T follicular helper cell (primary cell): ENCODE results near the gene C5orf15.

Experiments
- DNase-seq: peaks from one replicate; pipeline ENCODE4 v3.0.0-alpha.2; 2020; ENCODE audit warnings: low read depth
- total RNA-seq, 2 experiments: gene quantifications; one replicate each; lab custom pipeline; 2026; lab: John Stamatoyannopoulos, UW

Gene C5orf15
- 30.5 to 48.8 reads per million in 2 experiments for total RNA-seq

DNA sequence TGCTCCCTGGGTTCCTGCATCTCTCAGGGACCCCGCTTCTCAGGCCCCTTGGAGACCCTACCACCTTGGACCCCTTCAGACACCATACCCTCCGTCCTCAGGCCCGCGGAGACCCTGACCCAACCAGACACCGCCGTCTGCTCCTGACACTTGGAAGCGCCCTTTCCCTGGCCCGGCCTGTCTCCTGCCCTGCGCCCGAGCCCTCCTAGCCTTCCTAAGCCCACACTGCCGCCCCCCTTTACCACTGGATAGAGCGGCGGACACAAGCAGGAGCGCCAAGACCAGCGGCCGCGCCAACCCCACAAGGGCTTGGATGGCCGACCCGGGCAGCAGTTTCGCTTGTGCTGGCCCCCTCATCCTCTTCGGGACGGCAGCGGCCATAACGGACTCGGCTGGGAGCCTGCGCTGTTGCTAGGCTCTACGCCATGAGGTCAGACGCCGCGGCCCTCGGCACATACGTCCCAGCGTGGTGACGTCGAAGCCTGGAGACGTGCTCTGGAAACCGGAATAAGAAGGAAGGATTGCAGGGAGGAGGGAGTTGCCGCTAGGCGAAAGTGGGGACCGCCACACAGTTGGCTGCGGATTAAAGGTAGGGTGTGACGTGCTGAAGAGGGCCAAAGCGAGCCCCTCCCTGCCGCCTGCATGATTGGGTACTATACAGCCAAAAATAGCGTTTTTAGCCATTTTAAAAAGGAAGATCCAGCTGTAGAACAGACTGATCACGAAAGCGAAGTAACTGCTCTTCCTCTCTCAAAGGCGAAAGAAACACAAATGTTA, at the start of gene C5orf15:
C5orf15 (minus strand) TSS at position 422 of the 777 bp plus-strand sequence; CDS start at position 381, 41 bp downstream.
- DNase-seq, result peak; percentile 89

DNA sequence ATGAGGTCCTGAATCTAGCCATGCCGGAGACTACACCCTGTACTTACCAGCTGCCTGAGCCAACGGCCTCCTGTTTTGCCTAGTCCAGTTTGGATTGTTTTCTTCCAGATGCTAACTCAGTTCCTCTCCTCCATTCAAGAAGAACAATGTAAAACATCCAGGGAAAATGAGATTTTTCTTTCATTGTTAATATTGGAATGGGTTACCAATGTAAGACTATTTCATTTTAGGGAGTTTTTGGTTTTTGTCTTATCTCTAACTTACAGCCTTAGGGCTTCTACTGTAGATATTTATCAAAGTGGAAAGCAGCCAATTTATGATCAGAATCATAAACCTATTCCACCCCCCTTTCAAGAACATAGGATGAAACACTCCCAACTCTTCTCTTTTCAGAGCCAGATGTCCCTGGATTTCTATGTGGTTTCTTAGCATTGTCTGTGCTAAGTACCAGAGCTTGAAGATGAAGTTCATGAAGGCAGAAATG, 39.9 kb upstream of the C5orf15 start:
- DNase-seq, result no peak

DNA sequence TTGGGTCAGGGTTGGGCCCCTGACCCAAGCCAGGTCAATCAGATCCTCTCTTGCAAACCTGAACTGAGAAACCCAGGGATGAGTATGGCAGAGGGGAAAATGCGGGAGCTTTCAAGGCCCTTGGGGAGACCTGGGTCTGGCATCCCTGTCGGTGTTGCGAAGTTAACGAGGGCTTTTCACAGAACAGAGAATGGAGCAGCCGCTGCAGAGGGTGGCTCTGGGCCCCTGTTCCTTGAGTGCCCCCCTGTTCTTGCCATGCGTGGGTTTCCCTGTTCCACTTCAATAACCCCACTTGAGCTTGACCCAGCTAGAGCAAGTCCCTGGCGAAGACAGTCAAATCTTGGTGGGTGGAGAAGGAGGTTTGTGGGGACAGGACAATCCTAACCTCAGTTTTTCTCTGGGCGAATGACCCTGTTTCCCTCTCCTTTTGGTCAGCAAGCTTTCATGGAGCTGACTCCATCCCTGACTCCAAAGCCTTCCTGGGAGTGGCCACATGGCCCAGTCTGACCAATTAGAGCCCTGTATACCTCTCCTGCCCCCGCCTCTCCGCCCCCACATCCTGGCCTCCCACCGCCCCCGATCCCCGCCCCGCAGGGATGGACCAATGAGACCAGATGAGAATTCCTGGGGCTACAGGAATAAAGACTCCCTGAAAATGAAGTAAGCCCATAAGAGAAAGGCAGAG, 39.3 kb upstream of the C5orf15 start:
- no peak for DNase-seq

GRCh38 chr5:134006115-134006514, 37.7 kb upstream of the C5orf15 start:
- no peak for DNase-seq

DNA sequence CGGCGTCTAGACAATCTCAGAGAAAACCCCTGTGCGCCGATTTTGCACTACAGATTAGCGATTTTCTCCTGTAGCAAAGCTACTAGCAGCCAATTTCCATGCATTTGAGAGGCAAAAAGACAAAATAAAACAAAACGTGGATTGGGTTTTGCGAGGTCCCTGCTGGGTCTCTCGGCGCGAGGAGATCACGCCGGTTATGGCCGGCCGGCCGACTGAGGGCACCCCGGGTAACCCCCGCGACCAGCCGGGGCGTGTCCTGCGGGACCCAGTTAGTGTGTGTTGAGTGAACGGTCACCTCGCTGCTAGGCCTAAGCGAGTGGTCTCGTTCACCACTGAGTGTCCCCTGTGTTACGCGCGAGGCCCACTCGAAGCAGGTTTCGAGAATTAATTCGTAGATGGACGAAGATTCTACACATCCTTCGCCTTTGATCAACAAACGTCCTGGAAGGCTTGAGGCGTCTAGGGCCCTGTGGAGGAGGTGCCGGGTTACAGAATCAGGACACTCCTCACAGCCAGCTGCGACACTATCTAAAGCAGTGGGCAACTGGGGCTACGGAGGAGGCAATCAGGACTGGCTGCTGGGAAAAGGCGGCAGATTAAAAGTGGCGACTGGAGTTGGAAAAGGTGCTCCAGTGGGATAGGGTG, 37.1 kb upstream of the C5orf15 start:
- no peak for DNase-seq

- DNase-seq, result peak; percentile 84
These were observed 36.4 kb upstream of the C5orf15 start, which contains the start of gene VDAC1 for GRCh38 chr5:134004626-134005416. VDAC1 (minus strand) TSS chr5:134004975; CDS start chr5:133993012, 11,963 bp downstream.

DNA sequence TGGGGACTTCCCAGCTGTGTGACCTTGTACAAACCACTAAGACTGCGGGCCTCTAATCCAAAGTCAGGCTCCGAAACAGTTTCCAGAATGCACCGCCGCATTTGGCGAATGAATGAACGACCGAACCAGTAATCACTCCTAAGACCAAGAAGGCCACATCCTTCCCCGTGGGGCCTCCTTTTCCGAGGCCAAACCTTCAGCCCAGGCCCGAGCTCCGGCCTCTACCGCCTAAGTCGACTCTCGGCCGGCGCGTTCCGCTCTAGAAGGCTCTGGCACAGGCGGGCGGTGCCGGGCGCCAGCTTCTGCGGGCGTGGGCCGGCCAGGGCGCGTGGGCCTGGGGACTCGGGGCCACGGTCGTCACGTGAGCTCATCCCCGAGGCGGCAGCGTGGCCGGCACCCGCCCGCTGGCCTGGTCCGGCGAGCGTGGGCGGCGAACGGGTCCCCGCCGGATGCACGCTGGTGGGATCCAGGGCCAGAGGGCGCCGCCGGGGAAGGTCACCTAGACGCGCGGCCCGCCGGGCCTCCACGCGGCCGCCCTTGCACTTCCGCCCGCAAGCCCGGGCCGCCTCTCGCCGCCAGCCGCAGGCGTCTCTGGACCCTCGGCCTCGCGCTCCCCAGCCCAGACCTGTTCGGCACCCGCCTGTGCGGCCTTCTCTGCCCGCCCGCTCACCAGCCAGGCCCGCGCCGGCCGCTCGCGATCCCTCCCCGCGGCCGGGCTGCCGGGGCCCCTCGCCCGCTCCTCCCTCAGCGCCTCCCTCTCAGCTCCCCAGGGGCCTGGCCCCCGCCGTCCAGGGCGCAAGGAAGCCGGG, 35.6 kb upstream of the C5orf15 start:
- DNase-seq, result no peak

DNA sequence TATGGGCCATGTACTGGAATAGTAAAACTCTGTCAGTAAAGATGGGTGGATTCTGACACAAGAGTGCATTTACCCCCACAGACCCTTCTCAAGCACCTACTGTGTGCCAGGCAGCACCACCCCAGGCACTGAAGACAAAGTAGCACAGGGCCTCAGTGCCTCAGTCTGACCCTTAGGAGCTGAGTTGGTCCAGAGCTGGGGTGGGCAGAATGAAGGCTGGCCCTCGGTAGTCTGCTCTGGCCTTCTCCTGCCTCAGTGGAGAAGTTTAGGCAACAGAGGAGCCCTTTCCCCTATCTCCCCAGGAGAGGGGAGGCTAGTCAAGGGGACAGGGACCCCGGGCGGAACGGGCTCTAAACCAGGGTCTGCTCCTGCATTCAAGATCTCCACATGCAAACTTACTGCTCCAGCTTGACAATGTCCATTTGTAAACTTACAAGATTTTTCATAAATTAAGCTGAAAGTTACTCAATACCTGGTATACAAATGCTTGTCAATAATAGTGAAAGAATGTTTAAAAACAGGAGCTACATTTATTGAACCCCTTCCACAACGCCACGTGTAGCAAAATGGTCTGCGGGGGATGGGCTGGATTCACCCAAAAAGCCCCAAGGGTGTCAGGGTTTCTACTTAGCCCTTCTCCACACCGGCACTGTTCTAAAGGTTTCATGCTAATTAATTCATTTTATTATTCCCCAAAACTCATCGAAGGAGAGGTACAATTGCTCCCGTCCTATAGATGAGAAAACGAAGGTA, 34.8 kb upstream of the C5orf15 start:
- DNase-seq, result no peak

DNA sequence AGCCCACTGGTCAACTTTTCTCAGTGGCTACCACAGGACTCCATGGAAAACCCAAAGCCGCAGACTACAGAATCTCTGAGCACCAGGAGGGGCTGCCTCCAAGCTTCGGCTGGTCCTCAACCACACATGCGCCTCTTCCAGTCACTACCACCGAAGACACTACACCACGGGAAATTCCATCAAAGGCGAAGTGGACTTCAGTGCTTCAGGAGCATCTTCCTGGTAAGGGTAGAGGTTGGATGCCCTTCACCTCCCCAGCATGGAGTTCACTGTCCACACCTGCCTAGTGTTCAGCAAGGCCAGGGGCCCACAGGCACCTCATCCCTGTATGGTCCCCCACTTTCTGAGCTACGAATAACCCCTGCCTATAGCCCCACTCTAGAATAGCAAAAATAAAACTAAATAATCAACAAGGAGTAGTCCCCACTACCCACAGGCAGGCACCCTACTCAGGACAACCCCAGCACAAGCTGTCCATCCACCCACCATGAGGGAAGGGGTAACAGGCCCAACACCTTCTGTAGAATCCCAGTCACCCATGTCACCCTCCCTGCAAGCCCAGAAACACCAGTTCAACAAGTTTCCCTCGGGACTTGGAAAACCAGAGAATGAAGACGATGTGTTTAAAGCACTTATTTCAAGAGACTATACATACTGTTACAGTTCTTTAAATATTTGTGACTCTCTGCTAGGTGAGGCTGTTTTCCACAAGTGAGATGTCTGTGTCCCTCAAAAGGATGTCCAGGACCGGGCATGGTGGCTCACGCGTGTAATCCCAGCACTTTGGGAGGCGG, 33.7 kb upstream of the C5orf15 start:
- DNase-seq, result no peak

DNA sequence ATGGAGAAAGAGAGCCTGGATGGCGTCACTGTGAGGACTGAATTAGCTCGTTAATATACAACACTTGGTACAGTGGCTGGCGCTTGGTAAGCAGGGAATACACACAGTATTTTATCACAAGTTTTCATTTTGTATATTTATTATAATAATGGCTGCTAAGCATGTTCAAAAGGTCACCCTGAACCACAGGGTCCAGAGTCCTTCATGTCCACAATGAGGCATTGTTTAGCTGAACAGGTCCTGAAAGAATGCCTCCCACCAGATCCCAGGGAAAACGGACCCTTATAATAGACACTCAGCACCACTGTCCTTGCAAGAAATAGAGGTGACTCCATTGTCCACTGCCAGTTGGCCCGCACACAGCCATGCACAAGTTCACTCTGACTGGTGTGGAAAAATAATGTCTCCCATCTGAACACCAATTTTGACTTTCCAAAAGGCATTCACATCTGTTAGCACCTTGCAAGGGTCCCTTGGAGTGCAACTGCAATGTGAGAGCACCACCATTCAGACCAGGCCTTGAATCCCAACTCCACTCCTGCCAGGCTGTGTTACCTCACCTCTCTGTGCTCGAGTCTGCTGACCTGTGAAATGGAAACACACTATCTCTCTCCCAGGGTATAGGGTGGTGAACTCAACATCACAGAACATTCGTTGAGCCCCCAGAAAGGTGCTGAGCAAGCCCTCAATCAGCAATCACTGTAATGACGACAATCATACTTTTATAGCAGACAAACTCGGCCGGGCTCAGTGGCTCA, 32.5 kb upstream of the C5orf15 start:
- DNase-seq, result no peak

DNA sequence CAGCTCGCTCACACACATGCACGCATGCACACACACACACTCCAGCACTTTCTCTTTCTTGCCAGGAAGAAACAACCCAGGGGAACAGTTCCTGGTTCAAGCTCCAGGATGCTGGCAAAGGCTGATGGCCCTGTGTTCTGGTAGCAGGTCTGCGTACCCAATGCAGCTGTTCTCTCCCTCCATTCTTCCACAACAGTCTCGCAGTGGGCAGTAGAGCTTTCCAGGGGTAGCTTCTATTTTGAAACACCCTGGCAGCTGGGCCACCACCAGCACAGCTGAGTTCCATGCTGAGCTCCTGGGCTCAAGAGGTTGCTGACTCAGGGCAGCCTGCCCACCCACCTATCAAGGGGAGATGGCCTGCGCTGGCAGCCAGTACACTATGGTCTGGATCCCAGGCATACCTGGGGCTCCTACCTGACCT, 31.7 kb upstream of the C5orf15 start:
- DNase-seq, result no peak

DNA sequence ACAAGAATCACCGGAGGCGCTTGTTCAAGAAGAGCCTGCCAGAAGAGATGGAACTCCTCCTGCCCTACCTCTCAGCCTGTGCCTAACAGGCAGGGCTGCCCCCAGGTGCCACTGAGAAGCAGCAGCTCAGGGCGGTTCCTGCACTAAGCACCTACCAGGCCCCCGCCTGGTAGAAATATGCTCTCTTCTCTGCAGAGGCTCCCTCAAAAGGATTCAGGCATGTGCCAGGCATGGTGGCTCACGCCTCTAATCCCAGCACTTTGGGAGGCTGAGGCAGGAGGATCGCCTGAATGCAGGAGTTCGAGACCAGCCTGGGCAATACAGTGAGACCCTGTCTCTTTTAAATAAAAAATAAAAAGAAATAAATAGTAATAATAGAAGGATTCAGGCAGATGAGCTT, 30.4 kb upstream of the C5orf15 start:
- no peak for DNase-seq

GRCh38 chr5:133998042-133998441, 29.6 kb upstream of the C5orf15 start:
- DNase-seq, result no peak

DNA sequence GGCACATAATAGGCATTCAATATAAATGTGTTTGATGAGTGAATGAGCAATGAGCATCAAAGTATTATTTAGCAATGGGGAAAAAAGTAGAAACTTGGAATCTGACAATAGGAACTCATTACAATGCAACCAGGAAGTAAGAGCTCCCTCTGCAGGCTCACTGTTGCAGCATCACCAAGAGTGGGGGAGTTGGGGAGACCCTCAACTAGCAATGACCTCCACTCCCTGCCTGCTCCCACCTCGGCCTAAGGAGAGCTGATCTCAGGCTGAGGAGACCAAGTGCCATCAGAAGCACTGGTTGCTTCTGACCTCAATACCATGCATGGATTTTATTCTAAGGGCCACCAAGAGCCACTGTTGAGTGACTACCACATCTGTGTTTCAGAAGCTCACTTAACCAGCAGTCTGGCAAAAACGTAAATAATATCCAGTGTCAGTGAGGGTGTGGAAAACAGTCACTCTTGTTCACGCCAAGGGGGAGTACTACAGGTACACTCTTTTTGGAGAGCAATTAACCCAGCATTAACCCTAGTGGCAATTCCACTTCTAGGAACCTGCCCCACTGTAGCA, 28.3 kb upstream of the C5orf15 start:
- no peak for DNase-seq

DNA sequence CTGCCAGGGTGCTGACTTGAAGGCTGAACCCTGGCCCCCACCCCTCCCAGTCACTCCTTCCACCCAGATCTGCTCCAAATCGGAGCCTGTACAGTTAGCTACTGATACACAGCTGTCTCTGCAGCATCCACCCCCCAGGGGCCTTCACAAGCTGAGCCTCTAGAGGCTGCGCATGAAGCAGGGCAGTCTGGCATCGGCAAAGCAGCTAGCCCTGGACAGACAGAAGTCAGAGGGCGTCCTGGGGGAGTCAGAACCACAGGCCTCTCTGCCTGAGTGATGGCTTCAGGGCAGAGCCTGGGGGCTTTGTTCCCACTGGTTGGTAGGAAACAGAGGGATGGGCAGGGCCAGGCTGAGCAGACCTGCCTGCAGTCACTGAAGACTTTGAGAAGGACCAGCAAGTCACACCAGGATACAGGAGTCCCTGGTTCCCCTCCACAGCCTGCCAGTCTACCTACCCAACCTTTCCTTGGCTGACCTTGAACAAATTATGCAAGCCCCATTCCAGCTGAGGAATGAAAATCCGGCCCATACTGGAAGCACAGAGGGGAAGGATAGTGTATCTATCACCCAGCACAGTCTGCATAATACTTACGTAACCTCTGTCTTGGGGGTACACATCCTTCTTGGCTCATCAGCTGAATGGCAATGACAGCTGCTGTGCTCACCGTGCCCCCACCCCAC, 27.6 kb upstream of the C5orf15 start:
- DNase-seq, result no peak

DNA sequence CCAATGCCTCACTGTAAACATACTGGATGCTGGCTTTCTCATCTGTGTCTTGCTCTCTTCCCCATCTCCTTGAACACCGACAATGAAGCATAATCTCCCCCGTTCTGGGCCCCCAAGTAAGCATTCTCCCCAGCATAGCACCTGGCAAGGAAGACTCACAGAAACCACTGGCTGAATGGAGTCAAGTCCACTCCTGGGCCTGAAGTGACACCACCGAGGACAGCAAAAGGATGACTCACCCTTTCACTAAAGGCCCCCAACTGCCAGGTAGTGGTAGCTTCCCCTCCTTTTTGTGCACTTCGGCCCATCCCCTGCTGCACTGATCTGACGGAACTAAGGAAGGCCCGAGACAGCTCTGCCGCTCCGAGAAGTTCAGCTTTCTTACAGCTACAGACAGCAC, 26.9 kb upstream of the C5orf15 start:
- DNase-seq, result no peak

- no peak for DNase-seq
These were observed 26.5 kb upstream of the C5orf15 start for GRCh38 chr5:133994990-133995333.
